HL-60 (cell line): ENCODE data around the gene MAP2K6.

Experiments used
- DNase-seq, 2 experiments: peaks; one replicate each; pipeline ENCODE4 v3.0.0-alpha.2; 2010 to 2020; ENCODE audit warnings: low read depth in 1 of 2, low spot score in 1 of 2
- H3K27ac ChIP-seq: fragments of 250-450 bp; sonication (Bioruptor Pico); replicated peaks from 2 replicates; pipeline ENCODE4 v1.5.1; 2020; ENCODE audit warnings: mild to moderate bottlenecking, moderate library complexity
- H3K27me3 ChIP-seq: fragments of 250-450 bp; sonication (Bioruptor Pico); 2 replicates; pipeline ENCODE4 v1.5.1; 2021; ENCODE audit warnings: mild to moderate bottlenecking, moderate library complexity; ENCODE audit not compliant: insufficient read depth, poor library complexity, severe bottlenecking
- H3K4me3 ChIP-seq: replicated peaks from 2 replicates; pipeline ENCODE4 v1.5.1; 2011; ENCODE audit warnings: mild to moderate bottlenecking, control low read depth, low read length; ENCODE audit not compliant: insufficient read depth
- CTCF ChIP-seq: IDR thresholded peaks from one replicate; pipeline ENCODE4 v1.5.1; 2011; ENCODE audit warnings: low read length, control low read depth, inconsistent platforms; ENCODE audit not compliant: insufficient read depth
- GABPA ChIP-seq: IDR thresholded peaks from 2 replicates; pipeline ENCODE4 v1.6.1; 2012; ENCODE audit warnings: low read depth
- POLR2AphosphoS5 ChIP-seq: IDR thresholded peaks from 2 replicates; pipeline ENCODE4 v1.6.1; 2012; ENCODE audit warnings: low read depth
- REST ChIP-seq: IDR thresholded peaks from 2 replicates; pipeline ENCODE4 v1.6.1; 2012; ENCODE audit warnings: low read depth; ENCODE audit not compliant: insufficient replicate concordance
- SPI1 ChIP-seq: IDR thresholded peaks from 2 replicates; pipeline ENCODE4 v1.6.1; 2012; ENCODE audit warnings: low read depth, mild to moderate bottlenecking, borderline replicate concordance
- long read RNA-seq: library from polyadenylated mRNA; unstranded; transcript quantifications from one replicate; pipeline ENCODE4 v2.0.0, GENCODE V29; 2020

The MAP2K6 gene
- long read RNA-seq, full-length matches to known transcripts = 1 of 2 reads
- long read RNA-seq, partial matches to known transcripts = 0 of 2 reads
- long read RNA-seq, other reads (novel, unspliced or antisense) = 1 of 2 reads

- TF ChIP-seq POLR2AphosphoS5 (0 out of 2 replicates have a peak, but pooled peaks have one; percentile 23), SPI1 (no peak; the same call in 1 of the 2 replicates), GABPA (0 out of 2 replicates have a peak, but pooled peaks have one; percentile 39)
- DNase-seq = peak; percentile 52 to 79
- Histone ChIP-seq H3K4me3 (peak within 1 kb of the TSS; percentile 67), H3K27ac (peak within 1 kb of the TSS; percentile 4; the same call in 1 of the 2 replicates), H3K27me3 (no peaks in the 10 kb centered on the region)
Measured at GRCh38 chr17:69414408-69415274, at the start of gene MAP2K6. Gene MAP2K6, plus strand, starts transcription at chr17:69414697. Its CDS starts 288 bp downstream, at chr17:69414985.

DNA sequence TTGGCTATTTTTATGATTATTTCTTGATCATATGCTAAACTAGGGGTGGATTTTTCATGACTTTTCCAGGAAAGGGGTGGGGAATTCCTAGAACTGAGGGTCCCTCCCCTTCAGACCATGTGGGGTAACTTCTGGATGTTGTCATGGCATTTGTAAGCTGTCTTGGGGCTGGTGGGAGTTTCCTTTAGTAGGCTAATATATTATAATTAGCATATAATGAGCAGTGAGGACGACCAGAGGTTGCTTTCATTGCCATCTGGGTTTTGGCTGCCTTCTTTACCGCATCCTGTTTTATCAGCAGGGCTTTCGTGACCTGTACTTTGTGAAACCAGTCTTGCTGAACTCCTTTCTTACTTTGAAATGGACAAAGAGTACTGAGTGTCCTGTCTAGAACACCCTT lies 47.2 kb upstream of the MAP2K6 start:
- no peaks in the 10 kb centered on the region for H3K27me3 ChIP-seq
- H3K4me3 ChIP-seq = no peak overlapping the region
- TF ChIP-seq SPI1 = no peak
- no peak for TF ChIP-seq GABPA
- TF ChIP-seq CTCF = no peak
- no peak for TF ChIP-seq POLR2AphosphoS5
- no peak for TF ChIP-seq REST
- DNase-seq = no peak
- H3K27ac ChIP-seq = no peak overlapping the region

DNA sequence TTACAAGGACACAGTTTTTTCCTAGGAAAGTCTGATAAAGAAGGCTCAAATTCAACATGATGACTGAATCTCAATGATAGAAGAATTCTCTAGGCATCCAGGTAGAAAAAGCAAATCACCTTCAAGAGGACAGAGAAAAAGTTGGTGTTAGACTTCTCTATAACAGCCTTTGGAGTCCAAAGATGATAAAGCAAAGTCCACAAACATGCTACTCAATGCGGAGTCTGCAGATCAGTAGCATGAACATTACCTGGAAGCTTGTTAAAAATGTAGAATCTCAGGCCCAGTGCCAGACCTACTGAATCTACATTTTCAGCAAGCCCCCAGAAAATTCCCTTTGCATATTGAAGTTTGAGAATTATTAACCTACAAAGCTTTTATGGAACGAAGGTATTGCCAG lies 41.4 kb upstream of the MAP2K6 start:
- Histone ChIP-seq H3K27me3 (no peaks in the 10 kb centered on the region), H3K4me3 (no peak overlapping the region), H3K27ac (no peak overlapping the region)
- TF ChIP-seq POLR2AphosphoS5 (no peak), CTCF (no peak), REST (no peak), SPI1 (no peak), GABPA (no peak)
- DNase-seq = no peak

GRCh38 chr17:69375229-69375628 lies 39.3 kb upstream of the MAP2K6 start:
- Histone ChIP-seq H3K4me3 (no peak overlapping the region), H3K27ac (no peak overlapping the region), H3K27me3 (no peaks in the 10 kb centered on the region)
- TF ChIP-seq SPI1 (no peak), CTCF (no peak), POLR2AphosphoS5 (no peak), GABPA (no peak), REST (no peak)
- DNase-seq = peak in 1 of 2 experiments; percentile 9
